ENCODE data around the gene VKORC1L1. TPM values are rescaled to one million over a fixed set of nuclear protein-coding genes. Genes with fewer than 3 reads are reported as not detected.
"Not testable (repeated sequence)": the region's sequence is repeated elsewhere in the genome, so short reads cannot be mapped to it uniquely, and the experiment has no call there.

VKORC1L1 gene
- total RNA-seq, 2 experiments from 2014 or later = 13.5 to 13.8 TPM

DNA sequence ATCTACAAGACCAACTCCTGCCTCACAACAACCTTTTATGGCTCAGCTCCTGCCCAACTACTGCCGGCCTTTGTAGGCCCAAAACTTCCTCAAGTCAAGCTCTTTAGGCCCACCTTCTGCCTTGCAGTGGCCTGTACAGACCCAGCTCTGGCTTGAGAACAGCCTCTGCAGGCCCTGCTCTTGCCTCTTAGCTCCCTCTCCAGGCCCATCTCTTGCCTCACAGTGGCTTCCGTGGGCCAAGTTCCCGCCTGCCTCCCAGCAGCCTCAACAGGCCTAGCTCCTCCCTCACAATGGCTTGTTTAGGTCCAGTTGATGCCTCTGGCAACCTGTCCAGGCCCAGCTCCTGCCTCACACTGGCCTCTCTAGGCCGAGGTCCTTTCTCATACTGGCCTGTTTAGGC lies 32.4 kb upstream of the VKORC1L1 start:
- TF ChIP-seq, protein P1, sequence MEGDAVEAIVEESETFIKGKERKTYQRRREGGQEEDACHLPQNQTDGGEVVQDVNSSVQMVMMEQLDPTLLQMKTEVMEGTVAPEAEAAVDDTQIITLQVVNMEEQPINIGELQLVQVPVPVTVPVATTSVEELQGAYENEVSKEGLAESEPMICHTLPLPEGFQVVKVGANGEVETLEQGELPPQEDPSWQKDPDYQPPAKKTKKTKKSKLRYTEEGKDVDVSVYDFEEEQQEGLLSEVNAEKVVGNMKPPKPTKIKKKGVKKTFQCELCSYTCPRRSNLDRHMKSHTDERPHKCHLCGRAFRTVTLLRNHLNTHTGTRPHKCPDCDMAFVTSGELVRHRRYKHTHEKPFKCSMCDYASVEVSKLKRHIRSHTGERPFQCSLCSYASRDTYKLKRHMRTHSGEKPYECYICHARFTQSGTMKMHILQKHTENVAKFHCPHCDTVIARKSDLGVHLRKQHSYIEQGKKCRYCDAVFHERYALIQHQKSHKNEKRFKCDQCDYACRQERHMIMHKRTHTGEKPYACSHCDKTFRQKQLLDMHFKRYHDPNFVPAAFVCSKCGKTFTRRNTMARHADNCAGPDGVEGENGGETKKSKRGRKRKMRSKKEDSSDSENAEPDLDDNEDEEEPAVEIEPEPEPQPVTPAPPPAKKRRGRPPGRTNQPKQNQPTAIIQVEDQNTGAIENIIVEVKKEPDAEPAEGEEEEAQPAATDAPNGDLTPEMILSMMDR (IDR thresholded peaks at IDR 0.05) = peak; percentile 35
- Mint-ChIP-seq H3K27me3 (no peaks in the 10 kb centered on the region), H3K36me3 (ENCODE audit: low read depth) (no peaks in the 10 kb centered on the region), H3K4me1 (ENCODE audit: low read depth) (peaks cover 2% of the 10 kb centered on the region), H3K27ac (peak overlapping the region; percentile 7), H3K4me3 (no peak overlapping the region), H3K9me3 (no peaks in the 10 kb centered on the region)
- ATAC-seq = peak; percentile 80
- intact Hi-C loops (cut with micrococcal nuclease) = no loop called here
- ChIA-PET CTCF (interaction anchor here (0.9 to 1.7 kb wide), 4 partner anchors 10 to 118 kb away, joined by 3 to 8 read pairs (median 4); no protein-coding TSS in a partner anchor), POLR2A (no interaction called here)
- DNase-seq = peak; percentile 57

DNA sequence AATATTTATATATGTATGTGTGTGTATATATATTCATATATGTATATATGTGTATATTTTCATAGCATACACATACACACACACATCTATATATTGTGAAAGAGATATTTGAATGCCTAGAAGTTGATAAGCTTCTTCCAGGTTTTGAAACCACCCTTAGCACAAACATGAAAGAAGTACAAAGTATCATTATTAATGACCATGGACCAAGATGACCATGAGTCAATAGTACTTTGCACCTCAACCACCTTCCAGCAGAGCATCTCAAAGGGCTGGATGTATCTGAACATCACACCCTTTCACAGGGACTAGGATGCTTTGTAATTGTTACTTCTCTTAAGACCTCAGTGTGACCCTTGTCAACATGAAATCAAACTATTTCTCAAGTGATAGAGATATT lies 29.3 kb upstream of the VKORC1L1 start:
- H3K27ac Mint-ChIP-seq; H3K36me3 Mint-ChIP-seq (ENCODE audit: low read depth); POLR2A ChIA-PET; DNase-seq; H3K9me3 Mint-ChIP-seq; CTCF ChIA-PET; intact Hi-C loops (cut with micrococcal nuclease); H3K27me3 Mint-ChIP-seq; H3K4me1 Mint-ChIP-seq (ENCODE audit: low read depth); ATAC-seq; H3K4me3 Mint-ChIP-seq: not testable (repeated sequence)

DNA sequence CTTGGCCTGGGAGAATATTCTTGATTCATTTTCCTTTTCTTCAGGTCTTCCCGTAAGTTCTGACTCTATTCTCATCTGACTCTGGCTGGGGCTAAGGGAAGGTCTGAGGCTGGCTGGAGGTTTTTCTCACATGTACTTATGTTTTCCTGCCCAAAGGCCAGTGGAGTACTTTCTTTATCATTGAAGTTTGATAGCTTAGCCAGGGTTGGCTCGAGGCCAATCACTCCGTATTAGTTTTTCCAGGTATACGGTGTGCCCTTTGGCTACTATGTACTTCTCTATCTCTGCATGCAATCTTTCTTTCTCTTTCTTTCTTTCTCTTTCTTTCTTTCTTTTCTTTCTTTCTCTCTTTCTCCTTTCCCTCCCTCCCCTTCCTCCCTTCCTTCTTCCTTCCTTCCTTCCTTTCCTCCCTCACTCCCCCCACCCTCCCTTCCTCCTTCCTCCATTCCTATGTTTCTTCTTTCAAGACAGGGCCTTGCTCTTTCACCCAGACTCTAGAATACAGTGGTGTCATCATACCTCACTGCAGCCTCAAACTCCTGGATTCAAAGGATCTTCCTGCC lies 26.8 kb upstream of the VKORC1L1 start:
- CTCF ChIA-PET = no interaction called here
- Mint-ChIP-seq H3K4me1 (ENCODE audit: low read depth) (no peaks in the 10 kb centered on the region), H3K27me3 (no peaks in the 10 kb centered on the region), H3K9me3 (no peaks in the 10 kb centered on the region), H3K4me3 (no peak overlapping the region), H3K36me3 (ENCODE audit: low read depth) (no peaks in the 10 kb centered on the region), H3K27ac (no peak overlapping the region)
- ATAC-seq = no peak
- TF ChIP-seq, protein P1 (IDR thresholded peaks at IDR 0.05) = no peak
- intact Hi-C loops (cut with micrococcal nuclease) = no loop called here
- POLR2A ChIA-PET = no interaction called here
- DNase-seq = no peak

DNA sequence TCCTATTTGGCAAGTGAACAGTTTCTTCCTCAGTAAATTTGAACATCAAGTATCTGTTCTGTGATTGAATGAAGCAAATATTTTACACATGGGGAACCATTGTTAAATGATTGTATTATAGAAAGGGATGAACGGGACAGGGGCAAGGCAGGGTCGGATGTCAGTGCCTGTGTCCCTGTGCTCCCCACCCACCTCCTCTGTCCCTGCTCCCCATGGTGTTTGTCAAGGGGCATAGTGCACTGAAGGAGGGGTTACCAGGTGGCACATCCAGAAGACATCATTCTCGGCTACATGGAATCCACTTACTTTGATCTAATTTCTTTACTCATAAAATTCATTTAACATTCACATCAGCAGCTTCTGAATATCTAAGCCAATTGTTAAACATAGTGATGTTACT lies 19.4 kb upstream of the VKORC1L1 start:
- intact Hi-C loops (cut with micrococcal nuclease); POLR2A ChIA-PET; H3K27me3 Mint-ChIP-seq; H3K4me3 Mint-ChIP-seq; DNase-seq; H3K4me1 Mint-ChIP-seq (ENCODE audit: low read depth); ATAC-seq; H3K9me3 Mint-ChIP-seq; H3K27ac Mint-ChIP-seq; H3K36me3 Mint-ChIP-seq (ENCODE audit: low read depth): not testable (repeated sequence)
- CTCF ChIA-PET = interaction anchor here (1.8 kb wide), 1 partner anchor 13 kb away, joined by 3 read pairs; no protein-coding TSS in a partner anchor

DNA sequence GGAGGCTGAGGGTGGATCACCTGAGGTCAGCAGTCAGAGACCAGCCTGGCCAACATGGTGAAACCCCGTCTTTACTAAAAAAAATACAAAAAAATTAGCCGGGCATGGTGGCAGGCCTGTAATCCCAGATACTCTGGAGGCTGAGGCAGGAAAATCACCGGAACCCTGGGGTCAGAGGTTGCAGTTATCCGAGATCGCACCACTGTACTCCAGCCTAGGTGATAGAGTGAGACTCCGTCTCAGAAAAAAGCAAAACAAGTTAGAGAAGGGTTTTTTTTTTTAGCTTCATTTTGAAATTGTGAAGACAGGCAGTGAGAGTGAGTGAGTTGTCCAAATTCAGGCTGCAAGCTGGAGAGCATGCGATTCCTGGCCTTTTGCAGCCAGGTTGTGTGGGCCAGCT lies 19.0 kb upstream of the VKORC1L1 start:
- CTCF ChIA-PET = interaction anchor here (1.8 kb wide), 1 partner anchor 14 kb away, joined by 3 read pairs; no protein-coding TSS in a partner anchor
- H3K36me3 Mint-ChIP-seq (ENCODE audit: low read depth); DNase-seq; H3K27ac Mint-ChIP-seq; H3K9me3 Mint-ChIP-seq; ATAC-seq; intact Hi-C loops (cut with micrococcal nuclease); POLR2A ChIA-PET; H3K4me3 Mint-ChIP-seq; H3K27me3 Mint-ChIP-seq; H3K4me1 Mint-ChIP-seq (ENCODE audit: low read depth): not testable (repeated sequence)

DNA sequence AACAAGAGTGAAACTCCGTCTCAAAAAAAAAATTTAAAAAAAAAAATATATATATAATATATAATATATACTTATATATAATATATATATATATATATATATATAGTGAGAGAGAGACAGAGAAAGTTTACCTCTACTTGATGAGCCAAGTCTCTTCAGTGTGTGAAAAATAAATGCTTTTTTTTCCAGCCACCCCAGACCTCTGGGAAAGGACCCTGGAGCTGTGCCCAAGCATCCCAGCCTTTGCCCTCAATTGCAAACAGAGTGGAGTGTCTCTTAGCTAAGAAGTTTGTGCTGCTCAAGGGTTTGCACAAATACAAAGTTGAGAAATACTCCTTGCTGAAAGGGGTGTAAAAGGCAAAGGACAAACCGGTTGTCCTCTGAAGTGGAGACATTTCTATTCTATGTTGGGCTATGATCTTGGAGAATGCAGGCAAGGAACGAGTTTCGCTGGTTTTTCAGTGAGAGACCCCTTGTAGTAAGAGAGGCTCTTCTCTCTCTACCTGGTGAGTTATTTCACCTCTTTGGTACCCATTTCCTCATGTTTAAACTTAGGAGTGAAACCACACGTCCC lies 15.5 kb upstream of the VKORC1L1 start:
- ATAC-seq; H3K9me3 Mint-ChIP-seq; H3K27ac Mint-ChIP-seq; H3K27me3 Mint-ChIP-seq; POLR2A ChIA-PET; DNase-seq; H3K36me3 Mint-ChIP-seq (ENCODE audit: low read depth); H3K4me3 Mint-ChIP-seq; CTCF ChIA-PET; intact Hi-C loops (cut with micrococcal nuclease); H3K4me1 Mint-ChIP-seq (ENCODE audit: low read depth): not testable (repeated sequence)

DNA sequence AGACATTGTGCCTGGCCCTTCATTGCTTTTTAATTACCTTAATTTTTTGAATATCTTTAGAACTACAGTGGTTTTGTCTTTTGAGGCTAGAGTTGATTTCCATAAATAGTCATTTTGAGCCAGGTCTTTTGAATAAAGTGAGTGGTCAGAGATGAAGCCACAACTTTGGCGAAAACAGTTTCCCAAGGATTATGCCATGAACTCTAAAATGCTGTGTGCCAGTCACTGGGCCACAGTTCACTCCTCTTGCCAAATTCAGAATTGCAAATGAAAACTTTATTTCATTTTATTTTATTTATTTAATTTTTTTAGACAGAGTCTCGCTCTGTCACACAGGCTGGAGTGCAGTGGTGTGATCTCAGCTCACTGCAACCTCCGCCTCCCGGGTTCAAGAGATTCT lies 14.2 kb upstream of the VKORC1L1 start:
- H3K4me1 Mint-ChIP-seq (ENCODE audit: low read depth); CTCF ChIA-PET; POLR2A ChIA-PET; H3K4me3 Mint-ChIP-seq; H3K27ac Mint-ChIP-seq; DNase-seq; H3K9me3 Mint-ChIP-seq; H3K27me3 Mint-ChIP-seq; ATAC-seq; H3K36me3 Mint-ChIP-seq (ENCODE audit: low read depth); intact Hi-C loops (cut with micrococcal nuclease): not testable (repeated sequence)

DNA sequence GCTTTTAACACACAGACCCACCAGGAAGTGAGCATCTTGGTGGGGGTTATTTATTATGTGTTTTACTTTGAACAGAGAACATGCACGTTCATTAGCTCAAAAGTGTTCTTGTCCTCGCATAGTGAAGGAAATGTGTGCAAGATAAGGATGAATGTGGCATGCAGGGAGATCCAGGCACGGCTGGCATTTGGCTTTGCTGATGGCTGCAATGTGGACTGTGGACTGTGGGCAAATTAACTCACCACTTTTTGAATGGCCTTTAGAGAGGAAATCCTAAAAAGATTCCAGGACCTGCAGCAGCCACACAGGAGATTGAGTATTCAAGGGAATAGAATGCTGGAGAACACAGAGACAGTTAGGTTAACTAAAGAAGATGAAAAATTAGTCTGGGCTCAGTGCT lies 6.6 kb upstream of the VKORC1L1 start:
- POLR2A ChIA-PET; H3K4me1 Mint-ChIP-seq (ENCODE audit: low read depth); CTCF ChIA-PET; H3K4me3 Mint-ChIP-seq; intact Hi-C loops (cut with micrococcal nuclease); H3K27me3 Mint-ChIP-seq; ATAC-seq; H3K9me3 Mint-ChIP-seq; H3K36me3 Mint-ChIP-seq (ENCODE audit: low read depth); DNase-seq; H3K27ac Mint-ChIP-seq: not testable (repeated sequence)

DNA sequence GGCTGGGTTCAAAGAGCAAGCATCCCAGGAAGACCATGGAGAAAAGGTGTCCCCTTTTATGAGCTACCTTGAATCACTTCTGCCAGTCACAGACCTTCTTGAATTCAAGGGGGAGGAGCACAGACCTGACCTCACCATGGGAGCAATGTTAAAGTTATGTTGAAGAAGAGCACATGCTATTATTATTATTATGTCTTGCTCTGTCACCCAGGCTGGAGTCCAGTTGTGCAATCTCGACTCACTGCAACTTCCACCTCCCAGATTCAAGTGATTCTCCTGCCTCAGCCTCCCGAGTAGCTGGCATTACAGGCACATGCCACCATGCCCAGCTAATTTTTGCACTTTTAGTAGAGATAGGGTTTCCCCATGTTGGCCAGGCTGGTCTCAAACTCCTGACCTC lies 5.2 kb upstream of the VKORC1L1 start:
- DNase-seq; H3K4me1 Mint-ChIP-seq (ENCODE audit: low read depth); H3K9me3 Mint-ChIP-seq; ATAC-seq; intact Hi-C loops (cut with micrococcal nuclease); CTCF ChIA-PET; H3K27ac Mint-ChIP-seq; POLR2A ChIA-PET; H3K27me3 Mint-ChIP-seq; H3K4me3 Mint-ChIP-seq; H3K36me3 Mint-ChIP-seq (ENCODE audit: low read depth): not testable (repeated sequence)

DNA sequence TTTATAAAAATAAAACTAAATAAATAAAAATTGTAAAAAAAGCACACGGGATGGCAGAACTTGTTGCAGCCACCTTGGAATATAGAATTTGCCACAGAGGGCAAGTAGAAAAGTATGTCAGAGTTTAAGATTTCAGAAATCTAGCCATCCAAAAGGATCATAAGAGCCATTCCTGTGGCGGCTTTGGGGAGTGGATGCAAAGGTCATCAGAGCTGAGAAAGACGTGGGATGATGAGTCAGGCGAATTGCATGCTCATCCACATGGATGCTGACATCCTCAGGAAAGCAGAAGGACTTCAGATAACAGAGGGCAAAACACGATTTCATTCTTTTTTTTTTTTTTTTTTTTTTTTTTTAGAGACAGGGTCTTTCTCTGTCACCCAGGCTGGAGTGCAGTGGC lies 3.6 kb upstream of the VKORC1L1 start:
- H3K4me3 Mint-ChIP-seq; ATAC-seq; intact Hi-C loops (cut with micrococcal nuclease); CTCF ChIA-PET; H3K27ac Mint-ChIP-seq; H3K36me3 Mint-ChIP-seq (ENCODE audit: low read depth); H3K27me3 Mint-ChIP-seq; H3K9me3 Mint-ChIP-seq; DNase-seq; H3K4me1 Mint-ChIP-seq (ENCODE audit: low read depth): not testable (repeated sequence)
- POLR2A ChIA-PET = interaction anchor here (0.7 kb wide), 1 partner anchor 599 kb away, joined by 3 read pairs; no protein-coding TSS in a partner anchor

All from activated CD8-positive, alpha-beta T cell treated with anti-CD3 and anti-CD28 coated beads for 36 hours (primary cell).